PC-3 (cell line): ENCODE measurements around the gene ST3GAL3.

Experiments used
- EZH2 ChIP-seq: fragments of 300-600 bp; sonication (generic); IDR thresholded peaks from one replicate; pipeline ENCODE4 v1.6.1; 2017; ENCODE audit warnings: antibody characterized with exemption, mild to moderate bottlenecking, low read length; ENCODE audit not compliant: unreplicated experiment
- EZH2phosphoT487 ChIP-seq: fragments of 300-600 bp; sonication (generic); IDR thresholded peaks from 2 replicates; pipeline ENCODE4 v1.6.1; 2018; ENCODE audit warnings: mild to moderate bottlenecking, antibody characterized with exemption, low read length, borderline replicate concordance
- TF ChIP-seq, protein P1 (sequence below): fragments of 300-600 bp; sonication (generic); conservative IDR thresholded peaks from 2 replicates; pipeline ENCODE4 v1.5.1; 2017; ENCODE audit warnings: antibody characterized with exemption, low read depth, mild to moderate bottlenecking, low read length

GRCh38 chr1:43887748-43888147 is 180.4 kb downstream of the ST3GAL3 start:
- TF ChIP-seq, protein P1, sequence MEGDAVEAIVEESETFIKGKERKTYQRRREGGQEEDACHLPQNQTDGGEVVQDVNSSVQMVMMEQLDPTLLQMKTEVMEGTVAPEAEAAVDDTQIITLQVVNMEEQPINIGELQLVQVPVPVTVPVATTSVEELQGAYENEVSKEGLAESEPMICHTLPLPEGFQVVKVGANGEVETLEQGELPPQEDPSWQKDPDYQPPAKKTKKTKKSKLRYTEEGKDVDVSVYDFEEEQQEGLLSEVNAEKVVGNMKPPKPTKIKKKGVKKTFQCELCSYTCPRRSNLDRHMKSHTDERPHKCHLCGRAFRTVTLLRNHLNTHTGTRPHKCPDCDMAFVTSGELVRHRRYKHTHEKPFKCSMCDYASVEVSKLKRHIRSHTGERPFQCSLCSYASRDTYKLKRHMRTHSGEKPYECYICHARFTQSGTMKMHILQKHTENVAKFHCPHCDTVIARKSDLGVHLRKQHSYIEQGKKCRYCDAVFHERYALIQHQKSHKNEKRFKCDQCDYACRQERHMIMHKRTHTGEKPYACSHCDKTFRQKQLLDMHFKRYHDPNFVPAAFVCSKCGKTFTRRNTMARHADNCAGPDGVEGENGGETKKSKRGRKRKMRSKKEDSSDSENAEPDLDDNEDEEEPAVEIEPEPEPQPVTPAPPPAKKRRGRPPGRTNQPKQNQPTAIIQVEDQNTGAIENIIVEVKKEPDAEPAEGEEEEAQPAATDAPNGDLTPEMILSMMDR, result no peak
- TF ChIP-seq EZH2 (no peak), EZH2phosphoT487 (no peak)
